ENCODE measurements around the gene CFAP99.

Gene CFAP99

GRCh38 chr4:2445130-2445529, 26.4 kb downstream of the CFAP99 start:
- Histone ChIP-seq H3K27me3 (ENCODE audit: low read depth, low read length) (no peaks in the 10 kb centered on the region), H3K9me3 (ENCODE audit: control insufficient read depth in 1 of 2, low read length in 2 of 2) (no peaks in the 10 kb centered on the region), H3K36me3 (ENCODE audit: control insufficient read depth in 1 of 2, insufficient read depth in 2 of 2, low read length in 2 of 2) (no peaks in the 10 kb centered on the region), H3K4me3 (ENCODE audit: low read depth in 1 of 2, low read length in 2 of 2) (no peak overlapping the region), H3K27ac (ENCODE audit: low read length) (no peak overlapping the region), H3K4me1 (ENCODE audit: control insufficient read depth in 1 of 2, insufficient read depth in 2 of 2, low read length in 2 of 2) (no peaks in the 10 kb centered on the region)

DNA sequence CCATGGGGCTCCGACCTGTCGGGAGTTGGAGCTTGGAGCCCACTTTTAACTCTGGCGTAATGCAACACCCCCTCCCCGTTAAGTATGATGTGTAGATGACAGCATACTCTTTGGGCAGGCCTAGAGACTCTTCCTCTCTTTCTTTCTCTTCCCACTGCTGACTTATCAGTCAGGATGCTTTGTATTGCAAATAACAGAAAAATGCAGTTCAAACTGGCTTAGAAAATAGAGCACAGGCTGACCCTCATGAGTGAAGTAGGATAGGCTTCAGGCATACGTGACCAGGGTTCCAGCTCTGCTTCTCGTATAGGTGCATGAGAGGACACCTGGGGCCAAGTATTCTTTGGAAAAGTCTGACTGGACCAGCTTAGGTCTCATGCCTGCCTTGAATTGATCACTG, 26.8 kb downstream of the CFAP99 start:
- Histone ChIP-seq H3K4me3 (ENCODE audit: low read depth in 1 of 2, low read length in 2 of 2) (no peak overlapping the region), H3K27ac (ENCODE audit: low read length) (no peak overlapping the region), H3K36me3 (ENCODE audit: control insufficient read depth in 1 of 2, insufficient read depth in 2 of 2, low read length in 2 of 2) (no peaks in the 10 kb centered on the region), H3K4me1 (ENCODE audit: control insufficient read depth in 1 of 2, insufficient read depth in 2 of 2, low read length in 2 of 2) (no peaks in the 10 kb centered on the region), H3K9me3 (ENCODE audit: control insufficient read depth in 1 of 2, low read length in 2 of 2) (no peaks in the 10 kb centered on the region), H3K27me3 (ENCODE audit: low read depth, low read length) (no peaks in the 10 kb centered on the region)

DNA sequence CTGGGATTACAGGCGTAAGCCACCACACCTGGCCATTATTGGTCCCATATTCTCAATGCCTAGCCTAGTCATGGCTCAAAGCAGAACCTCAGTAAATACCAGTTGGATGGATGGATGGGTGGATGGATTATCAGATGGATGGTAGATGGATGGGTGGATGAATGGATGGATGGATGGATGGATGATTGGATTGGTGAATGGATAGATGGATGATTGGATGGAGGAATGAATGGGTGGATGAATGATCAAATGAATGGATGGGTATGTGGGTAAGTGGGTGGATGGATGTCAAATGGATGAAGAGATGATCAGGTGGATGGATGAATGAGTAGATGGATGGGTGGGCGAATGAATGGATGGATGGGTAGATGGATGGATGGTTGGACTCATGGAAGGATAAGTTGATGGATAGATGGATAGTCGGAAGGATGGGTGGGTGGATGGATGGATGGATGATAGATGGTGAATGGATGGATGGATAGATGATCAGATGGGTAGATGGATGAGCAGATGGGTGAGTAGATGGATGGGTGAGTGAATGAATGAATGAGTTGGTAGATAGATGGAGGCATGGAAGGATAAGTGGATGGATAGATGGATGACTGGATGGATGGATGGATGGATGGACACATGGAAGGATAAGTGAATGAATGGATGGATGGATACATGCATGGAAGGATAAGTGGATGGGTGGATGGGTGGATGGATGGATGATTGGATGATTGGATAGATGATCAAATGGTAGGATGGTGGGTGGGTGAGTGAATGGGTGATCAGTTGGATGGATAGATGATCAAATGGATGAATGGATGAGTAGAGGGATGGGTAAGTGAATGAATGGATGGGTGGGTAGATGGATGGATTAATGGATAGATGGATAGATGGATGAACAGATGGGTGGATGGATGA, 28.2 kb downstream of the CFAP99 start:
- H3K4me3 ChIP-seq (ENCODE audit: low read depth in 1 of 2, low read length in 2 of 2): no peak overlapping the region
- H3K36me3 ChIP-seq (ENCODE audit: control insufficient read depth in 1 of 2, insufficient read depth in 2 of 2, low read length in 2 of 2): no peaks in the 10 kb centered on the region
- no peaks in the 10 kb centered on the region for H3K9me3 ChIP-seq (ENCODE audit: control insufficient read depth in 1 of 2, low read length in 2 of 2)
- H3K4me1 ChIP-seq (ENCODE audit: control insufficient read depth in 1 of 2, insufficient read depth in 2 of 2, low read length in 2 of 2): no peaks in the 10 kb centered on the region
- no peak overlapping the region for H3K27ac ChIP-seq (ENCODE audit: low read length)
- no peaks in the 10 kb centered on the region for H3K27me3 ChIP-seq (ENCODE audit: low read depth, low read length)

DNA sequence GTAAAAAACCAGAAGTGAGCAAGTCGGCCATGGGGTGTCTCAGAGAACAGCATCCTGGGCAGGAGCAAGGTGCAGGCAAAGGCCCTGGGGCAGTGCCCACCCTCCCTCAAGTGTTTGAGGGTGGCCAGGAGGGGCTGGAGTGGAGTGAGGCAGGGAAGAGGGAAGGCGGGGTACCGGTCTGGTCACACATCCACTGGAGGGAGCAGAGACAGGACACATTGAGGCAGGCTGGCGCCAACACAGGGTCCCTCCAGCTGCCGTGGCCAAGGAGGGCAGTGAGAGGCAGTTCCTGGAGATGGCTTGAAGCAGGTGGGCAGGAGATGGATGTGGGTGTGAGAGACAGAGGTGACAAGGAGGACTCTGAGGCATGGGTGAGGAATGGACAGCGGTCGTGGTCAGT, 29.8 kb downstream of the CFAP99 start:
- Histone ChIP-seq H3K27me3 (ENCODE audit: low read depth, low read length) (no peaks in the 10 kb centered on the region), H3K4me1 (ENCODE audit: control insufficient read depth in 1 of 2, insufficient read depth in 2 of 2, low read length in 2 of 2) (no peaks in the 10 kb centered on the region), H3K9me3 (ENCODE audit: control insufficient read depth in 1 of 2, low read length in 2 of 2) (no peaks in the 10 kb centered on the region), H3K36me3 (ENCODE audit: control insufficient read depth in 1 of 2, insufficient read depth in 2 of 2, low read length in 2 of 2) (no peaks in the 10 kb centered on the region), H3K27ac (ENCODE audit: low read length) (no peak overlapping the region), H3K4me3 (ENCODE audit: low read depth in 1 of 2, low read length in 2 of 2) (no peak overlapping the region)

DNA sequence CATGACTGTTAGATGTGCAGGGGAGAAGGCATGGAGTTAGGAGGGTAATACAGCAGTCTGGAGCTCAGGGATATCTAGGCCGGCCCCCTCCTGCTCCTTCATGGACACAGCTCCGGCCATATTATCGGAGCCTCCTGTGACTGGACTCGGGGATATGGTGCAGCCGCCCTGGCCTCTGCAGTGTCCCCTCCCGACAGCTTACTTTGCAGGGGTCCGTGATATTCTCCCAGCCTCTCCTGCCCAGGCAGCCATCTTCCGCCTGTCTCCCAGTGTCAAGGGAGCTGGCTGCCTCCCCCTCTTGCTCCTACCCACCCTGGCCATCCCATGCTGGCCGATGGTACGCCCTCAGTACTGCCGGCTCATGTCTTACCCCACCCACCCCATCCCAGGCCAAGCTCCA, 30.3 kb downstream of the CFAP99 start:
- Histone ChIP-seq H3K36me3 (ENCODE audit: control insufficient read depth in 1 of 2, insufficient read depth in 2 of 2, low read length in 2 of 2) (no peaks in the 10 kb centered on the region), H3K4me3 (ENCODE audit: low read depth in 1 of 2, low read length in 2 of 2) (no peak overlapping the region), H3K4me1 (ENCODE audit: control insufficient read depth in 1 of 2, insufficient read depth in 2 of 2, low read length in 2 of 2) (no peaks in the 10 kb centered on the region), H3K9me3 (ENCODE audit: control insufficient read depth in 1 of 2, low read length in 2 of 2) (no peaks in the 10 kb centered on the region), H3K27ac (ENCODE audit: low read length) (no peak overlapping the region), H3K27me3 (ENCODE audit: low read depth, low read length) (no peaks in the 10 kb centered on the region)

DNA sequence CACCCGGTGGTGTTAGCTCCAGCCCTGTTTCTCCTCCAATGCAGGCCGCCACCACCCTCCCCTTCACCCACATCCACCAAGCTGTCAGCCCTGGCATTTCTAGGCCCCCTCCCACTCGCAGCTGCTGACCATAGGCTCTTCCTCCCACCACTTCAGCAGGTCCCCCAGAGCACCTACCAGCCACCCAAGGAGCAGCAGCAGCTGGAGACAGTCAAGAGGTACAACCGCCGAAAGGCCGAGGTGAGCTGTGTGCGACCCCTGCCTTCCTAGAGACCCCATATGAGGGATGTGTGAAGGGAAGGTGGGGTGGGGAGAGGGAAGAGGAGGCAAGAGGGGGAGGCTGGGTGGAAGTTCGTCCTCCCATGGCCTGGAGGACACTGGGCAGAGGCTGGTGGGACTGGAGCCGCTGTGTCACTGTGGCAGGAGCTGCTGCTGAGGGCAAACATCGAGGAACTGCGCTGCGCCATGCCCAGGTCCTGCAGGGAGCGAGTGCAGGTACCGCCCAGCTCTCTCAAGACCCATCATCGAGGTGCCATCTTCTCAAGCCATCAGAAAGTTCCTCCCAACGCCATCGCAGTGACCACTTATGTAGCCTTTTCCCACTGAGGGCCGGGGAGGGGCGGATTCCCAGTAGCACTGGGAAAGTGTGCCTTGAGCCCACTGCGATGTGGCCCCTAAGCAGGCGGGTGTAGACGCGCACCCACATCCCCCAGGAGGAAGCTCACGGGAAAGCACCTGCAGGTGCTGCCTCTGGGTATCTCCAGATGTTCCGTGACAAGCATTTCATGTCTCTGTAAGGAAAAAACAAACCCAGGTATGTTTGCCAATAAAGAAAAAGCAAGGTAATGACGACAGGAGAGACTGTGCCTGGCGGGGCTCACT, 31.0 kb downstream of the CFAP99 start:
- H3K27me3 ChIP-seq (ENCODE audit: low read depth, low read length): no peaks in the 10 kb centered on the region

GRCh38 chr4:2450394-2451035, 31.8 kb downstream of the CFAP99 start:
- Histone ChIP-seq H3K36me3 (ENCODE audit: control insufficient read depth in 1 of 2, insufficient read depth in 2 of 2, low read length in 2 of 2) (no peaks in the 10 kb centered on the region), H3K27ac (ENCODE audit: low read length) (no peak overlapping the region), H3K4me1 (ENCODE audit: control insufficient read depth in 1 of 2, insufficient read depth in 2 of 2, low read length in 2 of 2) (no peaks in the 10 kb centered on the region), H3K9me3 (ENCODE audit: control insufficient read depth in 1 of 2, low read length in 2 of 2) (no peaks in the 10 kb centered on the region), H3K4me3 (ENCODE audit: low read depth in 1 of 2, low read length in 2 of 2) (no peak overlapping the region), H3K27me3 (ENCODE audit: low read depth, low read length) (no peaks in the 10 kb centered on the region)

More for the DNA sequence above, 31.0 kb downstream of the CFAP99 start:
- Histone ChIP-seq H3K4me1 (ENCODE audit: control insufficient read depth in 1 of 2, insufficient read depth in 2 of 2, low read length in 2 of 2) (no peaks in the 10 kb centered on the region), H3K27ac (ENCODE audit: low read length) (no peak overlapping the region), H3K36me3 (ENCODE audit: control insufficient read depth in 1 of 2, insufficient read depth in 2 of 2, low read length in 2 of 2) (no peaks in the 10 kb centered on the region), H3K9me3 (ENCODE audit: control insufficient read depth in 1 of 2, low read length in 2 of 2) (no peaks in the 10 kb centered on the region), H3K4me3 (ENCODE audit: low read depth in 1 of 2, low read length in 2 of 2) (no peak overlapping the region)

GRCh38 chr4:2451036-2451520, 32.3 kb downstream of the CFAP99 start:
- Histone ChIP-seq H3K4me3 (ENCODE audit: low read depth in 1 of 2, low read length in 2 of 2) (no peak overlapping the region), H3K27me3 (ENCODE audit: low read depth, low read length) (no peaks in the 10 kb centered on the region), H3K36me3 (ENCODE audit: control insufficient read depth in 1 of 2, insufficient read depth in 2 of 2, low read length in 2 of 2) (no peaks in the 10 kb centered on the region), H3K27ac (ENCODE audit: low read length) (no peak overlapping the region), H3K4me1 (ENCODE audit: control insufficient read depth in 1 of 2, insufficient read depth in 2 of 2, low read length in 2 of 2) (no peaks in the 10 kb centered on the region), H3K9me3 (ENCODE audit: control insufficient read depth in 1 of 2, low read length in 2 of 2) (no peaks in the 10 kb centered on the region)

DNA sequence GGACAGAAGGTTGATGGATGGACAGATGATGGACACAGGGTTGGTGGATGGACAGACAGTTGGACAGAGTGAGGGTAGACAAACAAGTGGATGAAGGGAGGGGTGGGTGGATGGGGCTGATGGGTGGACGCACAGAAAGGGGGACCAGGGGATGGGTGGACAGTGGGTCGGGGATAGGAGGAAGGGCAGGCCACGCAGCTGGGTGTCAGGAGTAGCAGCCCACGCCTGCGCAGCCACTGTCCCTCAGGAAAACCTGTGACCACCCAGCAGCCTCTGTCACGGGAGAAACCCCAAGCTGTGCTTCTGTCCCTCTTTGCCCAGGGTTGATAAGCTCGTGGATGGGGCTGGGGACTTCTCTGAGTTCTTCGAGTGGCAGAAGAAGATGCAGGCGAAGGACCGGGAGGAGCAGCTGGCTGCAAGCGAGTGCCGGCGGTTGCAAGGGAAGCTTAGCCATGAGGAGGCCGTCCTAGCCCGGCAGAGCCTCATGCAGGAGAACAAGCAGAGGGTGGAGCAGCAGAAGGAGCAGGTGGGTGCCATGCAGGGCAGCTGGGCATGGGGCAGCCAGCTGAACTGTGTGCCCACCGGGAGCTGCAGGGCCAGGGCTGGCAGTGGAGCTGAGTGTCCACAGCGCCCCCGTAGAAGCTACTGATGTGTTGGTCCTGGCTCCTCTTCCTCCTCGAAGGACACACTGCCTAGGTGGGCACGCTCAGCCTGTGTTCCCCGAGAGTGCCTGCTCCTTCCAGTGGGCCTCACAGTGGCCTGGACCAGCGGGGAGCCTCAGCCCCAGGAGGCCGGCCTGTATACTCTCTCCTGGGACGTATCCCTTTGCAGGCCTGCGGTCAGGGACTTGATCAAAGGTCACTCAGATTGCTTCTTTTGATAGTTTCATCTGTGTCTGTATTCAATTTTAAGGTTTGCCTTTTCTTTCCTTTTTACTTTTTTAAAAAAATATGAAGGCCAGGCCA, 33.3 kb downstream of the CFAP99 start:
- Histone ChIP-seq H3K27me3 (ENCODE audit: low read depth, low read length) (no peaks in the 10 kb centered on the region), H3K4me3 (ENCODE audit: low read depth in 1 of 2, low read length in 2 of 2) (no peak overlapping the region), H3K4me1 (ENCODE audit: control insufficient read depth in 1 of 2, insufficient read depth in 2 of 2, low read length in 2 of 2) (no peaks in the 10 kb centered on the region), H3K27ac (ENCODE audit: low read length) (no peak overlapping the region), H3K36me3 (ENCODE audit: control insufficient read depth in 1 of 2, insufficient read depth in 2 of 2, low read length in 2 of 2) (no peaks in the 10 kb centered on the region), H3K9me3 (ENCODE audit: control insufficient read depth in 1 of 2, low read length in 2 of 2) (no peaks in the 10 kb centered on the region)

DNA sequence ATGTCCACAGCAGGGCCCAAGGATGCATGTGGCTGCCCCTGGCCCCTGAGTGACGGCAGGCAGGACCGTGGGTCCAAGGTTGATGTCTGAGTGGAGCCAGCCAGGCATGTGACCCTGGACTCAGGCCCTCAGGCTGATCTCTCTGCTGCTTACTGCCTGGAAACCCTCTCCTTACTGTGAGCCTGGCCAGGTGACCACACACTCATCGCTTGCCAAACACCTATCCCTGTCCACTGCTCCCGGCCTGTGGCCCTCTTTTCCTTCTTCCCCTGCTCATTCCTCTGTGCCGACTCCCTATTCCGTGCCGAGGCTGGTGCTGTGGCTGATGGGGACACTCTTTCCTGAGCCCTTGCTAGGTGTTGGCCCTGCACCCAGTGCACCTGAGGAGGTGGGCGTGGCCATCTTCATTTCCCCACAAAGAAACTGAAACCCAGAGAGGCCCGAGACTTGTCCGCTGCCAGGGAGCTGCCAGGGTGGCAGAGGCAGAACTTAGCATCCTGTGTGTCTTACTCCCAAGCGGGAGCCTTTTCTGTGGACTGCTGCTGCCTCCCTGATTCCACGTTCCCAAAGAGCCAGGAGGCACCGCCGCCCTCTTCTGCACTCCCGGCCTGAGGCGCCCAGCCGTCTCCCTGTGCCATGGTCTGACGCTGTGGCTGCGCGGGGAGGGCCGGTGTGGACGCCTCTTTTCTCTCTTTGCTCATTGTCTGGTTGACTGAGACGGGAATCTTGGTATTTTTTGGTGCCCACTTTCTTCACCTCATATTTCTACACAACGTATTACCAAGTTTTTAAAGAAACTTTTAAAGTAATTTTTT, 38.9 kb downstream of the CFAP99 start:
- Histone ChIP-seq H3K27me3 (ENCODE audit: low read depth, low read length) (no peaks in the 10 kb centered on the region), H3K27ac (ENCODE audit: low read length) (no peak overlapping the region), H3K4me3 (ENCODE audit: low read depth in 1 of 2, low read length in 2 of 2) (no peak overlapping the region), H3K4me1 (ENCODE audit: control insufficient read depth in 1 of 2, insufficient read depth in 2 of 2, low read length in 2 of 2) (peaks cover 0 to 4% of the 10 kb centered on the region in 2 donors), H3K36me3 (ENCODE audit: control insufficient read depth in 1 of 2, insufficient read depth in 2 of 2, low read length in 2 of 2) (no peaks in the 10 kb centered on the region), H3K9me3 (ENCODE audit: control insufficient read depth in 1 of 2, low read length in 2 of 2) (no peaks in the 10 kb centered on the region)
